Right lung (tissue), 5 donors: ENCODE measurements around the gene MAD1L1. TPM values are rescaled to one million over a fixed set of nuclear protein-coding genes. Genes with fewer than 3 reads are reported as not detected.

Experiments used
- DNase-seq, 2 donors: peaks; one replicate each; pipeline ENCODE4 v3.0.0-alpha.2; 2013
- polyA plus RNA-seq, 5 donors: library from polyadenylated mRNA; unstranded; fragments of 120-200 nt; gene quantifications; one replicate each; pipeline versions ENCODE4 v1.2.1 to v1.2.3, GENCODE V29; 2013; ENCODE audit warnings: inconsistent platforms in 1 of 5, low replicate concordance in 1 of 5; ENCODE audit not compliant: insufficient read length in 5 of 5, insufficient read depth in 1 of 5

The MAD1L1 gene
- polyA plus RNA-seq, 5 donors, result 15.5 to 26.8 (median 23.1) TPM

DNA sequence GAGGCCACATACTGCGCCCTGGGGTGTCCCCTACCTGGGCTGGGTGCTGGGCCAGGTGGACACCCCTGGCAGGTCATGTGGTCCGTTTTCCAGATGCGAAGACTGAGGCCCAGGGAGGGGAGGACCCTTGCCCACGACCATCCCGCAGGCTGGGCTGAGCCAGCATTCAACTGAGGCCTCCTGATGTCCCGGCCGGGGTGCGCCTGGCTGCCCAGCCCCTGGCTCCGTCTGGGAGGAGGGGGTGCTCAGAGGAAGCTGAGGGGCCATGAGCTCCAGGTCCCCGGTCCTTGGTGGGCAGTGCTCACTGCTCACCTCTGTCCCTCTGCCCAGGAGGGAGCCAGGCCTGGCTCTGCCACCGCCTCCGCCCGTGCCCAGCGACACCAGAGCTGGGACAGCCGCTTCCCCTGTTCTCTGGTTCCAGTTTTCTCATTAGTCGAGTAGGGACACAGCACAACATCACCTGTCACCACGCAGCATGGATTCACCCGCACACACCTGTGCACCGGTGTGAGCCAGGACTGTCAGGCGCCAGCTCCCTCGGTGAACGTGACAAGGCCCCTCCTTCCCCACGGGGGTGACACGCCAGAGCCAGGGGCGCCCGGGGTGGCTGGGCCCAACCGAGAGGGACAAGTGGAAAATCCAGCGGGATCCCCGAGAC, 423.0 kb downstream of the MAD1L1 start:
- DNase-seq, result no peak

GRCh38 chr7:1809070-1809469, 423.7 kb downstream of the MAD1L1 start:
- DNase-seq, result no peak

DNA sequence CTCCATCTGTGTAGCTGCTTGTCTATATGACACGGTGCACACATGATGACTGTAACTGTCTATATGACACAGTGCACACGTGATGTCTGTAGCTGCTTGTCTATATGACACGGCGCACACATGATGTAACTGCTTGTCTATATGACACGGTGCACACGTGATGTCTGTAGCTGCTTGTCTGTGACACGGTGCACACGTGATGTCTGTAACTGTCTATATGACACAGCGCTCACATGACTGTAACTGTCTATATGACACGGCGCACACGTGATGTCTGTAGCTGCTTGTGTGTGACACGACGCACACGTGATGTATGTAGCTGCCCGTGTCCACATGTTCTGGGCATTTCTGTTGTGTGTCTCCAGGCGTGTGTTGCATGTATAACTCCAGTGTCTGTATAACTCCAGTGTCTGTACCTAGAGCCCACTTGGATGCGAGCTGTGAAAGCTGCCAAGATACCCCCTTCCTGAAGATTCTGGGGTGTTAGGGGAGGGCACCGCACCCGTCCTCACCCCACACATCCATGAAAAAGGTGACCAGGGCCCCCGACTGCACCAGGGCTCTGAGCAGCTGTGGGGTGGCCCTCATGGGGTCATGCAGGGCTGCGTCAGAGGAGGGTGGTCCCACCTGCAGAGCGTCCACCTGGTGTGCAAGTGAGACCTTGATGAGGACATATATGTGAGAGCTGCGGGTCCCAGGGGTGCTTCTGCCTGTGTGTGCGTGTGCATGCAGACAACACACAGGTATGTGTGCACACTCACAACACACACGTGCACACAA, 424.7 kb downstream of the MAD1L1 start:
- no peak for DNase-seq

DNA sequence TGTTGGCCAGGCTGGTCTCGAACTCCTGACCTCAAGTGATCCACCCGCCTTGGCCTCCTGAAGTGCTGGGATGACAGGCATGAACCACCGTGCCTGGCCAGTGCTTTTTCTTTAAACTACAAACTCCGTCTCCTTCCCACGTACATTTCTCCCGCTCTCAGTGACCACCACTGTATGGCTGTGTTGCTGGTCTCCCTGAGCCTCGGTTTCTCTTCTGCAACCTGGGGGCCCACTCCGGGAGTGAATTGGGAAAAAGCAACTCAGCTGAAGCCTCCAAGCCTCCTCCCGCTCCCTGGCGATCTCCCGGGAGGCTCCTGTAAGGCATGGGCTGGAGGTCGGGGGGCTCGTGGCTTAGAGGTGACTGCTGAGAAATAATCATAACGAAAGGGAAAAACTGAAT, 426.4 kb downstream of the MAD1L1 start:
- DNase-seq, result no peak

DNA sequence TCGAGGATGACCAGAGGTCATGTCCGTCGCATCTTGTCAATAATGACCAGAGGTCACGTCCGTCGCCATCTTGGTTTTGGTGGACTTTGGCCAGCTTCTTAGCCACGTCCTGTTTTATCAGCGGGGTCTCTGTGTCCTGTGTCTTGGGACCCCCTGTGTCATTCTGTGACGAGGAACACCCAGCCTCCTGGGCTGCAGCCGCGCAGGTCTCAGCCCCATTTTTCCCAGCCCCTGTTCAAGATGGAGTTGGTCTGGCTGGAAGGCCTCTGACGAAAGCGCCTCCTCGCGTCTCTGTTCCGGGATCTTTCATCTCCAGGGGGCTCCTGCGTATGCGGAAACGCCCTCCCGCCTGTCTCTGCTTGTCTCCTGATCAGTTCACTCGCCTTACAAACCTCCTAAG, 428.4 kb downstream of the MAD1L1 start:
- no peak for DNase-seq

- no peak for DNase-seq
These were observed 429.8 kb downstream of the MAD1L1 start for GRCh38 chr7:1802899-1803298.

DNA sequence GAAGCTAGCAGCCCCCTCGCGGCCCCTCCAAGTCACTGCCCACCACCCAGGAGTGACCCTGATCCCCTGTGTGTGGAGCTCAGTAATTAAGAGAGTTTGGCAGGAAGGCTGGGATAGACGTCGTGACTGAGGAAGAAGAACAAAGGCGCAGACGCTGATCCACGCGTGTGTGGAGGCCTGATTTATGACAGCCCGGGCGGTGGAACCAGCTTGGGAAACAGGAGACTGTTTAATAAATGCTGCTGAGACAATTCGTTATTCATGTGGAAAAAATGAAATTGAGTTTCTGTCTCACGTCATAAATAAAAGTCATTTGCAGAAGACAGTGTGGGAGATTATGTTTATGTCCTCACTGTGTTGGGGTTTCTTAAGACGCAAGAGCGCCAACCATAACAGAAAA, 431.8 kb downstream of the MAD1L1 start:
- DNase-seq, result no peak

- no peak for DNase-seq
These were observed 434.6 kb downstream of the MAD1L1 start for GRCh38 chr7:1798191-1798590.

DNA sequence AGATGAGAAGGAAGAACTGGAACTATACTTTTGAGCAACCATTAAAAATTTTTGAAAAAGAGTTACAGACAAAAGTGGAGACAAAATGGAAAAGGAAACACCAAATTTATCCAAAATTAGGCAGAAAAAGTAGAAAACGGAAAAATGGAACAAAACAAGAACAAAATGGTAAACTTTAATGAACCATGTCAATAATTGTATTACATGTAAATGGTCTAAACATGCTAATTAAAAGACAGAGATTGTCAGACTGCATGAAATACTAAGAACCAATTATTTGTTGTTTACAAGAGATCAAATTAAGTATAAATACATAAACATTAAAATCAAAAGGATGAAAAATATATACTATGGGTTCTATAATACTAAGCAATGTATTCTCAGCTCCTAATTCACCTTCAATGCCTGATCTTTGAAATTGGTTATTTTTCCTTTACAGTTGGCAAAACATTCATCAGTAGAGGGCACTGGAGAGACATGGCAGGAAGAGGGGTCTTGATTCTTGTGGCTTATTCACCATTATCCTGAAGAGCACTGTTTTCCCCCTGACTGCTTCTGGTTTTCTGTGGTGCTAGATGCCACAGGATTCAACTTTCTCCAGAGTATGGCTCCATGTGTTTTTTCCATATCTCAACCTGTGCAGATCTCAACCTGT, 437.7 kb downstream of the MAD1L1 start:
- no peak for DNase-seq

DNA sequence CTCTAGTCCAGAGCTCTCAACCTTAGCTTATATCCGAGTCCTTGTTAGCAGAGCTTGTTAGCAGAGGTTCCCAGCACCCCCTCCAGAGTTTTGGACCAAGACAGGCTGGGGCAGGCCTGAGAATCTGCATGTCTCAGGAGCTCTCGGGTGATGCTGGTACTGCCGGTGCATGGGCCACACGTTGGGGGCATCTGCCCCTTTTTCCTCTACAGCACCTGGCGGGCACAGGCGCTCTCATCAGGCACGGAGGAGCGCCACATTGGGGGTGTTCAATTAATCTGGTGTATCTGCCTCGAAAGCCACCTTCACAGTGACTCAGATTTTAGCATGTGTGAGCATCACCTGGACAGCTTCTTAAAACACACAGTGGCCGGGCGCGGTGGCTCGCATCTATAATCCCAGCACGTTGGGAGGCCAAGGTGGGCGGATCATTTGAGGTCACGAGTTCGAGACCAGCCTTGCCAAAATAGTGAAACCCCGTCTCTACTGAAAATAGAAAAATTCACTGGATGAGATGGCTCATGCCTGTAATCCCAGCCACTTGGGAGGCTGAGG, 445.0 kb downstream of the MAD1L1 start:
- no peak for DNase-seq

- DNase-seq, result no peak
These were observed 445.5 kb downstream of the MAD1L1 start for GRCh38 chr7:1787241-1787640.

DNA sequence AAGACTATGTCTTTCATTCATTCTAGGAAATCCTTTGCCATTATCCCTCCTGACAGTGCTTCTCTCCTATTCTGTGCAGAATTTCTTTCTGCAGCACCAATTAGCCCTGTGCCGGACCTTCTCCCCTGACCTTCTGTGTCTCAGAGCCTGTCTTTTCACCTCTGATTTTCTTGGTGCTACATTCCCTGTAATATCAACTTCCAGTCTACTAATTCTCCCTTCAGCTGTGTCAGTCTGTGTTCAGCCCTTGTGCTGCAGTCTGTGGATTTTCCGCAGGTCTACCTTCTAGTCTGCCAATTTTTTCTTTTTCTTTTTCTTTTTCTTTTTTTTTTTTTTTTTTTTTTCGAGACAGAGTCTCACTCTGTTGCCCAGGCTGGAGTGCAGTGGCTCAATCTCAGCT, 446.9 kb downstream of the MAD1L1 start:
- no peak for DNase-seq

DNA sequence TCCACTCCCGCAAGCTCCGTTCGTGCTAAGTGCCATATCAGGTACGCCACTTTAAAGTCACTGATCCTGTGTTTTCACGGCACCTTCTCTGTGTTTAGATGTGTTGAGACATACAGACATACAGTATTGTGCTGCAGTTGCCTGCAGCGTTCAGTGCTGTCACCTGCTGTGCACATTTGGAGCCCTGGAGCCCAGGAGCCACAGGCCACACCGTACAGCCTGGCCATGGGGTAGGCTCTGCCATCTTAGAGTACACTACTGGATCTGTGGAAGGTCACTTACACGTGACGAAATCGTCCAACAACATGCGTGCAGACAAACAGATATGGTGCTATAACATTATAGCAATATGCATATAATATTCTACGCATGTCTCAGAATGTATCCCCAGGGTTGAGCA, 451.4 kb downstream of the MAD1L1 start:
- DNase-seq, result no peak

- no peak for DNase-seq
These were observed 453.3 kb downstream of the MAD1L1 start for GRCh38 chr7:1779445-1779844.

DNA sequence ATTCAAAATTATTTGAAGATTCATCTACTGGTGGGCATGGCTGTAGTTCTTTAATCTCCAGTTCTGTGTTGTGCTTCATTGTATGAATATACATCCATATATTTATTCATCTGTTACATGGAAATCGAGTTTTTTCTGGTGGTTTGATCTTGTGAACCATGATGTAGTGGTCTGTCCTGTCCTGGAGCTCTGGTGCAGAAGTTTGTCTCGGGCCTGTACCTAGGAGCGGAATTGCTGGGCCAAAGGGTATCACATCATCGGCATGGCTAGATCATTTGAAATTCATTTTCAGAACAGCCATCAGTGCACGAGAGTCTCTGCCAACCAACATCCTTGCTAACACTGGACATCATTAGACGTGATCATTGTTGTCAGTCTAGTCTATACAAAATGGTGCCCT, 455.6 kb downstream of the MAD1L1 start:
- no peak for DNase-seq

DNA sequence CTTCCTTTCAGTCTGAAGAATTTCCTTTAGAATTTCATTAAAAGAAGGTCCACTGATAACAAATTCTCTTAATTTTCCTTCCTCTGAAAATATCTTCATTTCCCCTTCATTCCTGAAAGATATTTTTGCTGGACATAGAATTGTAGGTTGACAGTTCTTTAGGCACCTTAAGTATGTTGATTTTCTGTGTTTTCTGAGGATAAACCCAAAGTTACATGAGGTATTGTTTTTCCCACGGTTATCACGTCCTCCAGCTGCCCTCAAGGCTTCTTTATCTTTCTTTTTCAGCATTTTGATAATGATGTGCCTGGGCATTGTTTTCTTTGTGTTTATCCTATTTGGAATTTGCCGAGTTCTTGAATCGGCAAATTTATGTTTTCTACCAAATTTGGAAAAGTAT, 457.4 kb downstream of the MAD1L1 start:
- no peak for DNase-seq

DNA sequence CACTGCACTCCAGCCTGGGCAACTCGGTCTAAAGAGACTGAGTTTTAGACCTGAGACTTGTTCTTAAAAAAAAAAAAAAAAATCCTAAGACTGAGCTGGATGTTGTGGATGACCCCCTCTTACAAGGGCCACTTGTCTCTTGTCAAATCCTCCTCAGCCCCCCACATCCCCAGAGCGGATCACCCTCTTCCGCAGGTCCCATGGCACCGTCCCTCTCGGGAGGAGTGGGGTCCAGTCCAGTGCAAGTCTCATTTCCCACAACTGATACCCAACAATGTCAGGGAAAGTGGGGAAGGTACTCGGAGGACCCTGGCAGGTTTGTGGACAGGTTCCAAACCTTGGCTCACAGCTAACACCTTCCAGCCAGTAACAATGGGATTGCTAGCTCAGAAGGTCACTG, 462.4 kb downstream of the MAD1L1 start:
- no peak for DNase-seq

DNA sequence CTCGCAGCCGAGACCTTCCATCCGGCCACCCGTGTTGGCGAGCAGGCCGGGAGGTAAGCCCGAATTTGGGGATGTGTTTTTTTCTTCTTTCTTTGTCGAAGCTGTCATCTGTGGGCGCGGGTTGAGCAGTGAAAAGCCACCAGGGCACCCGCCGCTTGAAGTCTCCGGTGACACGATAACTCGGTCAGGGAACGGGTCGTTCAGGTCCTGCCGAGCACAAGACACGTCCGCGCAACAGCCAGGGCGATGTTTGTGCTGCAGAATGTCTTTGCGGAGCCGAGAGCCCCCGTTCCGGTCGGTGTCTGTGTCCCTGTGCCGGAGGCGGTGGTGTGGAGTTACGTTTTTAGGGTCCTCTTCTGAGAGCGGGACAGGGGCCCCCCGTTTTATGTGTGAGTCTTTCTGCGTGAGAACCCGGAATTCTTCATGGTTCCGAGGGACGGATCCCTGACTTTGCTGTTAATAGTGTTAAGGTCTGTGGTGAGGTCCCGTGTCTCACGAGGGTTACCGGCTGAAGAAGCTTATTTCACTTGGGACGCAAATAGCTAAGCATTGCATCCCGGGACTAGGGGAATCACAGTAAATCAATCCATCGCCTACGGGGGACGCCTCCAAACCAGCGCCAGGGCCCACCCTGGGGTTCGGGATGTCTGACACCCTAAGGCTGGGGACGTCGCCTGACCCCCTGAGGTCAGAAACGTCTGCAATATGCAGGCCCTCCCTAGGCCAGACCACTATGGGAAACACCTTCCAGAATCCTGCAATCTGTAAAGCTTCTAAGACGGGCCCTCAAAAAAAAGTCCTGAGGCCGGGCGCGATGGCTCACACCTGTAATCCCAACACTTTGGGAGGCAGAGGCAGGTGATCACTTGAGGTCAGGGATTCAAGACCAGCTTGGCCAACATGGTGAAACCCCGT, 463.2 kb downstream of the MAD1L1 start:
- DNase-seq, result no peak

GRCh38 chr7:1768832-1769231, 463.9 kb downstream of the MAD1L1 start:
- DNase-seq, result no peak

GRCh38 chr7:1767524-1767923, 465.2 kb downstream of the MAD1L1 start:
- no peak for DNase-seq
